Nephron progenitor cell (in vitro differentiated cells): ENCODE data around the gene ZNF710.
"Not testable (repeated sequence)": the region's sequence is repeated elsewhere in the genome, so short reads cannot be mapped to it uniquely, and the experiment has no call there.

ENCODE experiments used
- DNase-seq: peaks from one replicate; pipeline ENCODE4 v3.0.0; 2021
- H3K27ac Mint-ChIP-seq: 2 replicates; pipeline ENCODE4 v1.8.0; 2021; ENCODE audit warnings: mild to moderate bottlenecking, moderate library complexity, mixed read lengths
- H3K27me3 Mint-ChIP-seq: 2 replicates; pipeline ENCODE4 v1.8.0; 2021; ENCODE audit warnings: mild to moderate bottlenecking, low read depth, mixed read lengths; ENCODE audit not compliant: poor library complexity
- H3K36me3 Mint-ChIP-seq: 2 replicates; pipeline ENCODE4 v1.8.0; 2021; ENCODE audit warnings: low read depth, mixed read lengths
- H3K4me1 Mint-ChIP-seq: 2 replicates; pipeline ENCODE4 v1.8.0; 2021; ENCODE audit warnings: mixed read lengths
- H3K4me3 Mint-ChIP-seq: 2 replicates; pipeline ENCODE4 v1.8.0; 2021; ENCODE audit warnings: mild to moderate bottlenecking, moderate library complexity, mixed read lengths
- H3K9me3 Mint-ChIP-seq: 2 replicates; pipeline ENCODE4 v1.8.0; 2021; ENCODE audit warnings: mild to moderate bottlenecking, moderate library complexity, mixed read lengths
- CTCF ChIP-seq: fragments of 200-600 bp; sonication (generic); IDR thresholded peaks from 2 replicates; pipeline ENCODE4 v1.5.0; 2021; ENCODE audit warnings: antibody characterized with exemption

The ZNF710 gene

GRCh38 chr15:90067181-90067952, 66.2 kb downstream of the ZNF710 start:
- H3K27ac Mint-ChIP-seq: no peak overlapping the region
- H3K36me3 Mint-ChIP-seq: peaks cover 10% of the 10 kb centered on the region
- no peak overlapping the region for H3K4me3 Mint-ChIP-seq

GRCh38 chr15:90067953-90068606, 67.0 kb downstream of the ZNF710 start:
- H3K9me3 Mint-ChIP-seq: no peaks in the 10 kb centered on the region
- H3K4me1 Mint-ChIP-seq: peaks cover 30% of the 10 kb centered on the region
- TF ChIP-seq CTCF: no peak
- no peaks in the 10 kb centered on the region for H3K27me3 Mint-ChIP-seq
- no peak for DNase-seq
- no peak overlapping the region for H3K4me3 Mint-ChIP-seq
- H3K27ac Mint-ChIP-seq: no peak overlapping the region
- peaks cover 11% of the 10 kb centered on the region for H3K36me3 Mint-ChIP-seq

More at GRCh38 chr15:90067181-90067952, 66.2 kb downstream of the ZNF710 start:
- Mint-ChIP-seq H3K27me3 (no peaks in the 10 kb centered on the region), H3K4me1 (peaks cover 37% of the 10 kb centered on the region), H3K9me3 (no peaks in the 10 kb centered on the region)
- DNase-seq: no peak
- no peak for TF ChIP-seq CTCF

GRCh38 chr15:90070623-90071022, 69.5 kb downstream of the ZNF710 start:
- not testable (repeated sequence) for H3K27me3 Mint-ChIP-seq, H3K27ac Mint-ChIP-seq

GRCh38 chr15:90071220-90071807, 70.2 kb downstream of the ZNF710 start:
- DNase-seq: peak; percentile 68
- Mint-ChIP-seq H3K27ac (no peak overlapping the region), H3K36me3 (peaks cover 11% of the 10 kb centered on the region), H3K9me3 (no peaks in the 10 kb centered on the region), H3K4me1 (peaks cover 14% of the 10 kb centered on the region), H3K27me3 (no peaks in the 10 kb centered on the region), H3K4me3 (no peak overlapping the region)
- TF ChIP-seq CTCF: peak; percentile 76

More at GRCh38 chr15:90070623-90071022, 69.5 kb downstream of the ZNF710 start:
- not testable (repeated sequence) for DNase-seq, H3K4me1 Mint-ChIP-seq, H3K9me3 Mint-ChIP-seq, H3K4me3 Mint-ChIP-seq
- H3K36me3 Mint-ChIP-seq: peaks cover 11% of the 10 kb centered on the region

GRCh38 chr15:90072978-90073640, 72.0 kb downstream of the ZNF710 start:
- no peaks in the 10 kb centered on the region for H3K9me3 Mint-ChIP-seq
- H3K36me3 Mint-ChIP-seq: peaks cover 21% of the 10 kb centered on the region
- H3K4me3 Mint-ChIP-seq: no peak overlapping the region
- no peaks in the 10 kb centered on the region for H3K27me3 Mint-ChIP-seq
- no peak overlapping the region for H3K27ac Mint-ChIP-seq
- peaks cover 14% of the 10 kb centered on the region for H3K4me1 Mint-ChIP-seq
- no peak for DNase-seq
- no peak for TF ChIP-seq CTCF

GRCh38 chr15:90074023-90074422, 72.9 kb downstream of the ZNF710 start:
- Mint-ChIP-seq H3K9me3 (no peaks in the 10 kb centered on the region), H3K27ac (no peak overlapping the region), H3K4me1 (peaks cover 14% of the 10 kb centered on the region), H3K4me3 (no peak overlapping the region), H3K36me3 (peaks cover 24% of the 10 kb centered on the region), H3K27me3 (no peaks in the 10 kb centered on the region)
- no peak for DNase-seq
- no peak for TF ChIP-seq CTCF
